HG03196 (cell line): Measurements from ENCODE around the gene RANBP17.

Experiments used
- ATAC-seq: cut with Tn5 transposase; IDR thresholded peaks from one replicate; pipeline ENCODE4 v1.9.1; 2021; ENCODE audit not compliant: unreplicated experiment

RANBP17 gene

GRCh38 chr5:171344936-171345608 lies 483.3 kb downstream of the RANBP17 start:
- ATAC-seq, result no peak
